ENCODE results near the gene DAGLA. TPM values are rescaled to one million over a fixed set of nuclear protein-coding genes. Genes with fewer than 3 reads are reported as not detected.
A peak's percentile ranks its signal among the peaks of the same experiment; 100 is the strongest.

DAGLA gene
- total and polyA plus RNA-seq, 2 of the 13 experiments (the other 11 are each of a cell fraction or from before 2014, with no cell fraction given) = 2.6 to 3.9 TPM

- TF ChIP-seq ARID3A (IDR thresholded peaks at IDR 0.05; ENCODE audit: low read depth, low read length) = peak; percentile 94
- no peak for TF ChIP-seq ZMAT5 (CRISPR knock-in tag; IDR thresholded peaks at IDR 0.05; ENCODE audit: borderline replicate concordance, low read depth)
- 0 out of 2 replicates have a peak, but pooled peaks have one; percentile 28 for TF ChIP-seq EEA1 (CRISPR knock-in tag; IDR thresholded peaks at IDR 0.05; ENCODE audit: borderline replicate concordance)
- peak; percentile 82 for TF ChIP-seq ERF (CRISPR knock-in tag; IDR thresholded peaks at IDR 0.05)
- TF ChIP-seq HHEX (CRISPR knock-in tag; IDR thresholded peaks at IDR 0.05) = peak; percentile 38; the same call in 1 of the 2 replicates
- TF ChIP-seq TAF15 (IDR thresholded peaks at IDR 0.05; ENCODE audit: low read depth, low read length, poor library complexity, severe bottlenecking) = no peak
- peak in 1 of 2 experiments; percentile 53; a peak in 2 of 4 replicates for TF ChIP-seq EP300 (IDR thresholded peaks at IDR 0.05; ENCODE audit: low read depth in 2 of 2, low read length in 2 of 2)
- TF ChIP-seq EP300 (CRISPR knock-in tag; IDR thresholded peaks at IDR 0.05; ENCODE audit: borderline replicate concordance) = peak; percentile 53; the same call in 1 of the 2 replicates
- TF ChIP-seq ZSCAN25 (CRISPR knock-in tag; IDR thresholded peaks at IDR 0.05) = peak; percentile 94
- TF ChIP-seq DR1 (CRISPR knock-in tag; IDR thresholded peaks at IDR 0.05) = peak; percentile 78
- TF ChIP-seq AKAP8 (CRISPR knock-in tag; IDR thresholded peaks at IDR 0.05) = peak; percentile 73
- TF ChIP-seq RFXAP (CRISPR knock-in tag; IDR thresholded peaks at IDR 0.05; ENCODE audit: borderline replicate concordance) = peak; percentile 90; the same call in 1 of the 2 replicates
- no peak for TF ChIP-seq EZH2 (conservative IDR thresholded peaks at IDR 0.05; ENCODE audit: low read depth, low read length)
- TF ChIP-seq NFKBIZ (CRISPR knock-in tag; IDR thresholded peaks at IDR 0.05) = 0 out of 2 replicates have a peak, but pooled peaks have one; percentile 26
- no peak for TF ChIP-seq FOXM1 (CRISPR knock-in tag; IDR thresholded peaks at IDR 0.05)
- no peak; the same call in 1 of the 2 replicates for TF ChIP-seq TARDBP (CRISPR knock-in tag; IDR thresholded peaks at IDR 0.05)
- TF ChIP-seq SMARCE1 (IDR thresholded peaks at IDR 0.05; ENCODE audit: borderline replicate concordance) = no peak
- no peak; the same call in 1 of the 2 replicates for TF ChIP-seq SAFB2 (CRISPR knock-in tag; IDR thresholded peaks at IDR 0.05; ENCODE audit: borderline replicate concordance, low read depth)
- TF ChIP-seq ZBED4 (CRISPR knock-in tag; IDR thresholded peaks at IDR 0.05; ENCODE audit: borderline replicate concordance) = no peak
- no peak for TF ChIP-seq SOX6 (IDR thresholded peaks at IDR 0.05)
- peak; percentile 93 for TF ChIP-seq SOX6 (CRISPR knock-in tag; IDR thresholded peaks at IDR 0.05)
- peak; percentile 77; the same call in 1 of the 2 replicates for TF ChIP-seq ZBTB43 (CRISPR knock-in tag; conservative IDR thresholded peaks at IDR 0.05)
- TF ChIP-seq KLF15 (CRISPR knock-in tag; IDR thresholded peaks at IDR 0.05; ENCODE audit: borderline replicate concordance) = no peak
Measured at GRCh38 chr11:61756452-61757212, 76.4 kb downstream of the DAGLA start (continued).
